ENCODE measurements around the gene TUBG1.

DNA sequence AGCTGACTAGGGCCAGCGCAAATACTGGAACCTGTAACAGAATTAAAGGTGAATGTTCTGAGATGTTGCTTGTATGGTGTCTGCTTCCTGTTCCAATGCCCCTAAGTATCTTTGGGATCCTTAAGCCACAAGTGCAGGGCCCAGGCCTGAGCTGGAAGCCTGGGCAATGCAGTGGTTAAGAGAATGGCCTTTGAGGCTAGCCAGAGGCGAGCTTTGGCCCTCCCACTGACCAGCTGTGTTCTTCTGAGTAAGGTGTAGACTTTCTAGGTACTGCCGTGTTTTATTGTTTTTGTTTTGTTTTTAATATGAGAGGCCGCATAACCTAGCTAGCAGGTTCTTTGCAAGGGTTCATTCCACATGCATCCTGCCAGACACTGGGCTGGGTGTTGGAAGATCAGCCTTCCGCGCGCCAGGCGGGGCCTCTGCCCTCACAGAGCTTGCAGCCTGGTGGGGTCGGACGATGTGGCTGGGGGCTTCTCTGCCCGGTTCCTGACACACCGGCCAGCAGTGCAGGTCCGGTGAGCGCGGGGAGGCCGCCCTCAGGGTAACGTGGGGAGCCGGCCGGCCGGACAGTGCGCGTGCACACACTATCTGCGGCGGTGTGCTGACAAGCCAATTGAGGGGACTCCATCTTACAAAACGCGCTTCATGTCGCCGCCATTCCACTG lies 43.1 kb upstream of the TUBG1 start:
- TF ChIP-seq EZH2 (IDR thresholded peaks at IDR 0.05) (no peak), POLR2AphosphoS5 (IDR thresholded peaks at IDR 0.05; ENCODE audit: low read depth, low read length) (no peak), CEBPB (IDR thresholded peaks at IDR 0.05; ENCODE audit: low read depth) (no peak)
